GM23338 (cell line): ENCODE data around the gene RPN1. TPM values are rescaled to one million over a fixed set of nuclear protein-coding genes. Genes with fewer than 3 reads are reported as not detected.

Experiments used
- ATAC-seq: fragments of 200-7000 bp; cut with Tn5 transposase; 3 replicates; pipeline ENCODE4 v1.9.1; 2020
- DNase-seq: peaks from one replicate; pipeline ENCODE4 v3.0.0-alpha.2; 2015; ENCODE audit warnings: low spot score
- H2AFZ ChIP-seq: fragments of 200-600 bp; sonication (generic); 2 replicates; pipeline ENCODE4 v1.8.0; 2016; ENCODE audit warnings: antibody characterized with exemption, mild to moderate bottlenecking, moderate library complexity
- H3F3A ChIP-seq: fragments of 200-600 bp; sonication (generic); replicated peaks from 2 replicates; pipeline ENCODE4 v1.8.0; 2017; ENCODE audit warnings: antibody characterized with exemption, mixed run types, low read depth
- H3K27ac ChIP-seq: fragments of 200-600 bp; sonication (generic); 2 replicates; pipeline ENCODE4 v1.6.1; 2016; ENCODE audit warnings: low read depth
- H3K27me3 ChIP-seq: fragments of 200-600 bp; sonication (generic); 2 replicates; pipeline ENCODE4 v1.8.0; 2016; ENCODE audit warnings: mild to moderate bottlenecking, mixed run types, moderate library complexity; ENCODE audit not compliant: insufficient read depth
- H3K36me3 ChIP-seq: fragments of 200-600 bp; sonication (generic); 2 replicates; pipeline ENCODE4 v1.8.0; 2016; ENCODE audit warnings: mild to moderate bottlenecking; ENCODE audit not compliant: insufficient read depth
- H3K4me1 ChIP-seq: fragments of 200-600 bp; sonication (generic); 2 replicates; pipeline ENCODE4 v1.8.0; 2016; ENCODE audit warnings: mild to moderate bottlenecking, moderate library complexity; ENCODE audit not compliant: insufficient read depth
- H3K4me2 ChIP-seq: fragments of 200-600 bp; sonication (generic); 2 replicates; pipeline ENCODE4 v1.7.1; 2017; ENCODE audit warnings: mixed run types
- H3K4me3 ChIP-seq: fragments of 200-600 bp; sonication (generic); 2 replicates; pipeline ENCODE4 v1.6.1; 2016; ENCODE audit warnings: mixed run types
- H3K79me2 ChIP-seq: fragments of 200-600 bp; sonication (generic); replicated peaks from 2 replicates; pipeline ENCODE4 v1.8.0; 2017; ENCODE audit warnings: mild to moderate bottlenecking; ENCODE audit not compliant: insufficient read depth
- H3K9me2 ChIP-seq: fragments of 200-600 bp; sonication (generic); 2 replicates; pipeline ENCODE4 v1.8.0; 2017; ENCODE audit not compliant: insufficient read depth
- H4K20me1 ChIP-seq: fragments of 200-600 bp; sonication (generic); replicated peaks from 2 replicates; pipeline ENCODE4 v1.8.0; 2017; ENCODE audit warnings: mild to moderate bottlenecking; ENCODE audit not compliant: insufficient read depth
- H3K27ac Mint-ChIP-seq: 2 replicates; pipeline ENCODE4 v1.8.0; 2020; ENCODE audit warnings: inconsistent platforms, mild to moderate bottlenecking, moderate library complexity, mixed read lengths
- H3K27me3 Mint-ChIP-seq: 3 replicates; pipeline ENCODE4 v1.8.0; 2022; ENCODE audit warnings: low read depth, mild to moderate bottlenecking, moderate library complexity, mixed read lengths, inconsistent platforms; ENCODE audit not compliant: insufficient read depth, poor library complexity
- H3K36me3 Mint-ChIP-seq: 3 replicates; pipeline ENCODE4 v1.8.0; 2021; ENCODE audit warnings: low read depth, mild to moderate bottlenecking, inconsistent platforms, moderate library complexity, mixed read lengths
- H3K4me1 Mint-ChIP-seq: 3 replicates; pipeline ENCODE4 v1.8.0; 2020; ENCODE audit warnings: mild to moderate bottlenecking, inconsistent platforms, mixed read lengths
- H3K4me3 Mint-ChIP-seq: 3 replicates; pipeline ENCODE4 v1.8.0; 2021; ENCODE audit warnings: moderate library complexity, mild to moderate bottlenecking, inconsistent platforms, mixed read lengths
- H3K9me3 Mint-ChIP-seq: 3 replicates; pipeline ENCODE4 v1.8.0; 2020; ENCODE audit warnings: moderate library complexity, mild to moderate bottlenecking, inconsistent platforms, mixed read lengths
- JUNB ChIP-seq: IDR thresholded peaks from one replicate; pipeline ENCODE4 v1.6.1; 2016; ENCODE audit warnings: antibody characterized with exemption; ENCODE audit not compliant: unreplicated experiment
- polyA plus RNA-seq: library from polyadenylated mRNA; unstranded; fragments of >200 nt; fragmentation: Nextera tagmentation; extraction: Ambion mirVana; gene quantifications from 2 replicates; pipeline ENCODE4 v1.2.1, GENCODE V29; 2016
- total RNA-seq: library from RNA; depleted of rRNA; stranded (reverse); fragments of >200 nt; shearing (Covaris generic); gene quantifications from 2 replicates; pipeline ENCODE4 v1.2.3, GENCODE V29; 2014
- TF ChIP-seq, protein P1 (sequence below), 2 experiments: fragments of 200-600 bp in 1 of 2; sonication (generic) in 1 of 2; conservative IDR thresholded peaks; 2 replicates each; pipeline versions ENCODE4 v1.5.1 to v1.6.1; 2016 to 2017; ENCODE audit warnings: antibody characterized with exemption in 2 of 2, low read depth in 2 of 2, mild to moderate bottlenecking in 2 of 2, moderate library complexity in 1 of 2
- TF ChIP-seq, protein P2 (sequence below): fragments of 250-450 bp; sonication (Bioruptor Pico); IDR thresholded peaks from 2 replicates; pipeline ENCODE4 v1.5.0; 2020; ENCODE audit warnings: mild to moderate bottlenecking, moderate library complexity

Gene RPN1
- total and polyA plus RNA-seq, 2 experiments from 2014 or later: 111 to 231 TPM

- Histone ChIP-seq H3F3A (no peaks in the 10 kb centered on the region), H4K20me1 (no peaks in the 10 kb centered on the region; the same call in none of the 2 replicates), H3K9me2 (no peaks in the 10 kb centered on the region), H3K4me3 (no peak overlapping the region), H3K36me3 (no peaks in the 10 kb centered on the region), H2AFZ (no peak overlapping the region), H3K27me3 (no peaks in the 10 kb centered on the region), H3K4me2 (no peak overlapping the region), H3K27ac (no peak overlapping the region), H3K79me2 (no peaks in the 10 kb centered on the region), H3K4me1 (no peaks in the 10 kb centered on the region)
- no peak for DNase-seq
- no peak for ATAC-seq
- peaks cover 15% of the 10 kb centered on the region for H3K27me3 Mint-ChIP-seq
- H3K9me3 Mint-ChIP-seq: no peaks in the 10 kb centered on the region
- no peak overlapping the region for H3K4me3 Mint-ChIP-seq
- no peaks in the 10 kb centered on the region for H3K36me3 Mint-ChIP-seq
- H3K4me1 Mint-ChIP-seq: no peaks in the 10 kb centered on the region; the same call in 2 of the 3 replicates
- H3K27ac Mint-ChIP-seq: no peak overlapping the region
- no peak for TF ChIP-seq JUNB
- TF ChIP-seq, protein P1, sequence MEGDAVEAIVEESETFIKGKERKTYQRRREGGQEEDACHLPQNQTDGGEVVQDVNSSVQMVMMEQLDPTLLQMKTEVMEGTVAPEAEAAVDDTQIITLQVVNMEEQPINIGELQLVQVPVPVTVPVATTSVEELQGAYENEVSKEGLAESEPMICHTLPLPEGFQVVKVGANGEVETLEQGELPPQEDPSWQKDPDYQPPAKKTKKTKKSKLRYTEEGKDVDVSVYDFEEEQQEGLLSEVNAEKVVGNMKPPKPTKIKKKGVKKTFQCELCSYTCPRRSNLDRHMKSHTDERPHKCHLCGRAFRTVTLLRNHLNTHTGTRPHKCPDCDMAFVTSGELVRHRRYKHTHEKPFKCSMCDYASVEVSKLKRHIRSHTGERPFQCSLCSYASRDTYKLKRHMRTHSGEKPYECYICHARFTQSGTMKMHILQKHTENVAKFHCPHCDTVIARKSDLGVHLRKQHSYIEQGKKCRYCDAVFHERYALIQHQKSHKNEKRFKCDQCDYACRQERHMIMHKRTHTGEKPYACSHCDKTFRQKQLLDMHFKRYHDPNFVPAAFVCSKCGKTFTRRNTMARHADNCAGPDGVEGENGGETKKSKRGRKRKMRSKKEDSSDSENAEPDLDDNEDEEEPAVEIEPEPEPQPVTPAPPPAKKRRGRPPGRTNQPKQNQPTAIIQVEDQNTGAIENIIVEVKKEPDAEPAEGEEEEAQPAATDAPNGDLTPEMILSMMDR (conservative IDR thresholded peaks at IDR 0.05; ENCODE audit: low read depth in 2 of 2): peak; percentile 11 to 29; a peak in 2 of 4 replicates
Measured at GRCh38 chr3:128609294-128609693, 41.3 kb downstream of the RPN1 start.

DNA sequence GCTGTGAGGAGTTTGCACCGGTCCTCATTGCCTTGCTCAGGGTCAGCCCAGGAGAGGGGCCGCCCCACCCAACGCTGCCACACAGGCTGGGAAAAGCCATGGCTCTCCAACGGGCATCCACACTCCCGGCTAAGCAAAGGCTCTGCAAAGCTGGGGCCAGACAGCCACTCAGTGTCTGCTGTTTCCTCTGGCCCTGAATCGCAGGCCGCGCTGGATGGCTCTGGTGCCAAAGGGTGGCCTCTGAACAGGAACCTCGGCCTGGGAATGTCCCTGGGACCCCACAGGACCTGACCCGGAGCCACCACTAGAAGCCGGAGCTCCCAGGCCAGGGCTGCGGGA lies 42.9 kb downstream of the RPN1 start:
- peak; percentile 62; the same call in 2 of the 3 replicates for ATAC-seq
- no peaks in the 10 kb centered on the region; the same call in 2 of the 3 replicates for H3K4me1 Mint-ChIP-seq
- H3K4me2 ChIP-seq: peak overlapping the region; percentile 90
- no peaks in the 10 kb centered on the region; the same call in none of the 2 replicates for H4K20me1 ChIP-seq
- TF ChIP-seq, protein P2, sequence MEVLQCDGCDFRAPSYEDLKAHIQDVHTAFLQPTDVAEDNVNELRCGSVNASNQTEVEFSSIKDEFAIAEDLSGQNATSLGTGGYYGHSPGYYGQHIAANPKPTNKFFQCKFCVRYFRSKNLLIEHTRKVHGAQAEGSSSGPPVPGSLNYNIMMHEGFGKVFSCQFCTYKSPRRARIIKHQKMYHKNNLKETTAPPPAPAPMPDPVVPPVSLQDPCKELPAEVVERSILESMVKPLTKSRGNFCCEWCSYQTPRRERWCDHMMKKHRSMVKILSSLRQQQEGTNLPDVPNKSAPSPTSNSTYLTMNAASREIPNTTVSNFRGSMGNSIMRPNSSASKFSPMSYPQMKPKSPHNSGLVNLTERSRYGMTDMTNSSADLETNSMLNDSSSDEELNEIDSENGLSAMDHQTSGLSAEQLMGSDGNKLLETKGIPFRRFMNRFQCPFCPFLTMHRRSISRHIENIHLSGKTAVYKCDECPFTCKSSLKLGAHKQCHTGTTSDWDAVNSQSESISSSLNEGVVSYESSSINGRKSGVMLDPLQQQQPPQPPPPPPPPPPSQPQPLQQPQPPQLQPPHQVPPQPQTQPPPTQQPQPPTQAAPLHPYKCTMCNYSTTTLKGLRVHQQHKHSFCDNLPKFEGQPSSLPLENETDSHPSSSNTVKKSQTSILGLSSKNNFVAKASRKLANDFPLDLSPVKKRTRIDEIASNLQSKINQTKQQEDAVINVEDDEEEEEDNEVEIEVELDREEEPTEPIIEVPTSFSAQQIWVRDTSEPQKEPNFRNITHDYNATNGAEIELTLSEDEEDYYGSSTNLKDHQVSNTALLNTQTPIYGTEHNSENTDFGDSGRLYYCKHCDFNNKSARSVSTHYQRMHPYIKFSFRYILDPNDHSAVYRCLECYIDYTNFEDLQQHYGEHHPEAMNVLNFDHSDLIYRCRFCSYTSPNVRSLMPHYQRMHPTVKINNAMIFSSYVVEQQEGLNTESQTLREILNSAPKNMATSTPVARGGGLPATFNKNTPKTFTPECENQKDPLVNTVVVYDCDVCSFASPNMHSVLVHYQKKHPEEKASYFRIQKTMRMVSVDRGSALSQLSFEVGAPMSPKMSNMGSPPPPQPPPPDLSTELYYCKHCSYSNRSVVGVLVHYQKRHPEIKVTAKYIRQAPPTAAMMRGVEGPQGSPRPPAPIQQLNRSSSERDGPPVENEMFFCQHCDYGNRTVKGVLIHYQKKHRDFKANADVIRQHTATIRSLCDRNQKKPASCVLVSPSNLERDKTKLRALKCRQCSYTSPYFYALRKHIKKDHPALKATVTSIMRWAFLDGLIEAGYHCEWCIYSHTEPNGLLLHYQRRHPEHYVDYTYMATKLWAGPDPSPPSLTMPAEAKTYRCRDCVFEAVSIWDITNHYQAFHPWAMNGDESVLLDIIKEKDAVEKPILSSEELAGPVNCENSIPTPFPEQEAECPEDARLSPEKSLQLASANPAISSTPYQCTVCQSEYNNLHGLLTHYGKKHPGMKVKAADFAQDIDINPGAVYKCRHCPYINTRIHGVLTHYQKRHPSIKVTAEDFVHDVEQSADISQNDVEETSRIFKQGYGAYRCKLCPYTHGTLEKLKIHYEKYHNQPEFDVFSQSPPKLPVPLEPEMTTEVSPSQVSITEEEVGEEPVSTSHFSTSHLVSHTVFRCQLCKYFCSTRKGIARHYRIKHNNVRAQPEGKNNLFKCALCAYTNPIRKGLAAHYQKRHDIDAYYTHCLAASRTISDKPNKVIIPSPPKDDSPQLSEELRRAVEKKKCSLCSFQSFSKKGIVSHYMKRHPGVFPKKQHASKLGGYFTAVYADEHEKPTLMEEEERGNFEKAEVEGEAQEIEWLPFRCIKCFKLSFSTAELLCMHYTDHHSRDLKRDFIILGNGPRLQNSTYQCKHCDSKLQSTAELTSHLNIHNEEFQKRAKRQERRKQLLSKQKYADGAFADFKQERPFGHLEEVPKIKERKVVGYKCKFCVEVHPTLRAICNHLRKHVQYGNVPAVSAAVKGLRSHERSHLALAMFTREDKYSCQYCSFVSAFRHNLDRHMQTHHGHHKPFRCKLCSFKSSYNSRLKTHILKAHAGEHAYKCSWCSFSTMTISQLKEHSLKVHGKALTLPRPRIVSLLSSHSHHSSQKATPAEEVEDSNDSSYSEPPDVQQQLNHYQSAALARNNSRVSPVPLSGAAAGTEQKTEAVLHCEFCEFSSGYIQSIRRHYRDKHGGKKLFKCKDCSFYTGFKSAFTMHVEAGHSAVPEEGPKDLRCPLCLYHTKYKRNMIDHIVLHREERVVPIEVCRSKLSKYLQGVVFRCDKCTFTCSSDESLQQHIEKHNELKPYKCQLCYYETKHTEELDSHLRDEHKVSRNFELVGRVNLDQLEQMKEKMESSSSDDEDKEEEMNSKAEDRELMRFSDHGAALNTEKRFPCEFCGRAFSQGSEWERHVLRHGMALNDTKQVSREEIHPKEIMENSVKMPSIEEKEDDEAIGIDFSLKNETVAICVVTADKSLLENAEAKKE (CRISPR knock-in tag): no peak
- no peak for DNase-seq
- H3K4me3 Mint-ChIP-seq: no peak overlapping the region; the same call in 2 of the 3 replicates
- H3F3A ChIP-seq: no peaks in the 10 kb centered on the region
- no peaks in the 10 kb centered on the region for H3K27me3 ChIP-seq
- H3K79me2 ChIP-seq: no peaks in the 10 kb centered on the region
- H3K27me3 Mint-ChIP-seq: peaks cover 14% of the 10 kb centered on the region
- H3K36me3 ChIP-seq: no peaks in the 10 kb centered on the region
- H3K4me1 ChIP-seq: no peaks in the 10 kb centered on the region
- no peaks in the 10 kb centered on the region for H3K9me2 ChIP-seq
- H3K36me3 Mint-ChIP-seq: no peaks in the 10 kb centered on the region
- H3K27ac Mint-ChIP-seq: no peak overlapping the region
- no peak overlapping the region for H3K27ac ChIP-seq
- peak overlapping the region; percentile 63 for H3K4me3 ChIP-seq
- peak overlapping the region; percentile 95; the same call in 1 of the 2 replicates for H2AFZ ChIP-seq
- no peaks in the 10 kb centered on the region for H3K9me3 Mint-ChIP-seq
